Bone marrow (tissue), 2 donors: ENCODE results near the gene BACH1.
"Not testable (repeated sequence)": the region's sequence is repeated elsewhere in the genome, so short reads cannot be mapped to it uniquely, and the experiment has no call there.

Experiments used
- DNase-seq, 2 donors: peaks; one replicate each; lab custom pipeline; 2025; lab: John Stamatoyannopoulos, UW

BACH1 gene

DNA sequence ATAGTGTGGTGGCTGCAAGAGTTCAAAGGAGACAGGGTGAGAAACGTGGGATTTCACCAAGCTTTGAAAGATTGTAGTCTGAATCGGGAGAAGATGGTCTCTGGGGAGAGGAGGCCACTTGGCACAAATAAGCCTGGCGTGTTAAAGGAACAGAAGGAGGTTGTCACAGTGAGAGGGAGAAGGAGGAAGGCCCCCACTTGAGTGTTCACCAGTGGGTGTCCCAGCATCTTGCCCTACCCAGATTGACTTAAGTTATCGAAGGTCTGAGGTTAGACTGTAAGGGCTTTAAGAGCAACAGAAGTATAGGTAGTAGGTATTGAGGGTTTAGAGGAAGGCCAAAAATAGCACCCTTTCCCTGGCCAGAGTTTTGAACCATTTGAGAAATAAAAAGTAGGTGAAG lies 48.0 kb downstream of the BACH1 start:
- DNase-seq, result no peak

DNA sequence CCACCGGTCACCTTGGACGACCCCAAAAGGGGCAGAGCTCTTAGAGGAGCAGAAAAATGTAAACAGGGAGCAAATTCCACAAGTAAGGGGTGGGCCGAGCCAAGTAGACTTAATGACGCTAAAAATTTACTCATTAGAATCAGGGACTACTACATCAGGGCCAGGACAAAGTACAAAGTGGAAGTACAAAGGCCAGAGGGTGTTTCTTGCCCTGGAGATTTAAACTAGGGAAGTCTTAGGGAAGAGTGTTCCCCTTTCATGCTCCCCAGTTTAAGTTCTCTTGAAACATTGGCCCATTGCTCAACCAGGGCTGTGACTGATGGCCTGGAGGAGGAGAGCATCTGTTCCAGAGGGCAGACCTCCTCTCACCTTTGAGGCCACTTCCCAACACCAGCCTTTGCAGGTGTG lies 48.6 kb downstream of the BACH1 start:
- no peak for DNase-seq

DNA sequence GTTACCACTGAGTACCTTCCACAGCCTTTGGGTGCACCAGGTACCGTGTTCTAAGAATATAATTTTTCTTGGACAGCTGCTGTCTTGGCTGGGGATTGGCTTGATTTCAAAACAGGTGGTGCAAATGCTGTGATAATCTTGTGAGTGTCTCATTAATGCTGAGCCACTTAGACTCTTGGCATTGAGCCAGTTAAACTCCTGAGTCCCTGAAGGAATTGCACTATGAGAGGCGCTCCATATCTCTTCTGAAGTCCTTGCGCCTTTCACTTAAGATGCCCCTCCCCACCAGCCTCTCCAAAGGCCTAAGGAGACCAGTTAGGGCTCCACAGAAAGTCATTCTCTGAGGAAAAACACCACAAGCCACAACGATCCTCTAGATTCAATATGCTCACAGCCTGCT lies 51.0 kb downstream of the BACH1 start:
- no peak for DNase-seq

DNA sequence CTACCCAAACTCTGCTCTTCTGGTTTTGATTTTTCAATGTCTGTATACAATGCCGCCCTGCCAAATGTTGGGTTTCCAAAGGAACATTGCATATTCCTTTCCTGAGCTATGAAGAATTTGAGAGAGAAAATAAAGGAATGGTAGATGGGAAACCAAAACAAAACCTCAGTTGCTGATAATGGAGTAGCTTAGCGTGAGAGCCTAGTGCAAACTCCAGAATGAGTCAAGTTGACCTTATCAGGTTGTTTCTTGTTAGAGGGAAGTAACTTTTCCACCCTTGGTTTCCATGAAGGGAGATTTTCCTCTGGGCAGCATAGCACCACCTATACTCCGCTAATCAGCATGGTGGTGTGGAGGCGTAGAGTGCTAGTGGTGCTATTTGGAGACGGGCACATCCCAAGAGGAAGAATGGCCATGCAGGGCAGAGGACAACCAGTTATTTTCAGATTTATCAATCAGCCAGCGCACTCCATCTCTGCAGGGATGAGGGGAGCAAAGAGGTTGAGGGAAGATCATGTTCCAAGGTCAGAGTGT lies 51.6 kb downstream of the BACH1 start:
- no peak for DNase-seq

DNA sequence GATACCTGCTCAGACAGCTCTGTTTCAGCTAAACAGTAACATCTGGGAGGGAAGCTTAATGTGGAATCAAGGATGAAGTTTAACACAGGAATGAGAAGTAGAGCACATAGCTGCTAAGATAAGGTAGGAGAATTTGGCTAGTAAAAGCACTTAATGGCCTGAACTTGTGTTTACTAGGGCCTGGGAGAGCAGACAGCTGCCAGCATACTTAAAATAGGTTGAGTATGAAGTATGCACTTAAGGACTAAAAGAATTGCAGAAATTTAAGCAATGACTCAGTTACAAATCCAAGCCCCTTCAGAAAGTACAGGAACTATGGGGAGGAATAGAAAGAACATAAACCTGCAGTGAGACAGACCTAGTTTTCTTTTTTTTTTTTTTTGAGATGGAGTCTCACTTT lies 53.0 kb downstream of the BACH1 start:
- DNase-seq, result no peak

DNA sequence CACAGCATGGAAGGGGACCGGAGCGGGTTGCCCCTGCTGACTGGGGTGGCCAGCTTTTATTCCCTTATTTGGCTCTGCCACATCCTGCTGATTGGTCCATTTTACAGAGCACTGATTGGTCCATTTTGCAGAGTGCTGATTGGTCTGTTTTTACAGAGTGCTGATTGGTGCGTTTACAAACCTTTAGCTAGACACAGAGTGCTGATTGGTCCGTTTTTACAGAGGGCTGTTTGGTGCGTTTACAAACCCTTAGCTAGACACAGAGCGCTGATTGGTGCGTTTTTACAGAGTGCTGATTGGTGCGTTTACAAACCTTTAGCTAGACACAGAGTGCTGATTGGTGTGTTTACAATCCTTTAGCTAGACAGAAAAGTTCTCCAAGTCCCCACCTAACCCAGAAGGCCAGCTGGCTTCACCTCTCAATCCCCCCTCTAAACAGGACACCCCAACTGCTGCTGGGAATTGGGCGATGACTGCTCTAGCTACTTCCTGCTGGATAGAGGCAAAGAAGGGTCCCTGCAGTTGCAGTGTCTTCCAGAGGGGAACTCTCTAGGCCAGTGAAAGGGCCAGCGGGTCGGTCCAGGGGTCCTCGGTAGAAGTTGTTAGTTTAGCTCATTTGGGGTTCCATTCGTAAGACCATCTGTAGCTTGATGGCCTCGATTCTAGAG lies 56.5 kb downstream of the BACH1 start:
- not testable (repeated sequence) for DNase-seq

DNA sequence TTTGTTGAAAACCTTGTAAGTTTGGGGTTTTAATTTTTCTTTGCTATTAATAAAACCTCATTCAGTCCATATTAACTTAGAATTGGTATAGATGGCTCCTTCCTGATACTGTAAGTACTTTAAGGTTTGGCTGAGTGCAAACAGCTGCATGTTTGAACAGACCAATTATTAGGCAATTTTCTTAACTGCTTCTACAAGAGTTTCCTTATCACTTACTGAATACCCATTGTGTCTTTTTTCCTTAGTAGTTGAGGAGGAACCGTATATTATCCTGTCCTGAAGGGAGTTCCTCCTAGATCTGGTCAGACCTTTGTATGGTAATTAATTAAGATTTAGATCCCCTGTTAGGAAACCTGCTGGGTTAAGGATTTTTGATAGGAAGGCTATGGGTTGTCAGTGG lies 57.6 kb downstream of the BACH1 start:
- DNase-seq, result not testable (repeated sequence)

DNA sequence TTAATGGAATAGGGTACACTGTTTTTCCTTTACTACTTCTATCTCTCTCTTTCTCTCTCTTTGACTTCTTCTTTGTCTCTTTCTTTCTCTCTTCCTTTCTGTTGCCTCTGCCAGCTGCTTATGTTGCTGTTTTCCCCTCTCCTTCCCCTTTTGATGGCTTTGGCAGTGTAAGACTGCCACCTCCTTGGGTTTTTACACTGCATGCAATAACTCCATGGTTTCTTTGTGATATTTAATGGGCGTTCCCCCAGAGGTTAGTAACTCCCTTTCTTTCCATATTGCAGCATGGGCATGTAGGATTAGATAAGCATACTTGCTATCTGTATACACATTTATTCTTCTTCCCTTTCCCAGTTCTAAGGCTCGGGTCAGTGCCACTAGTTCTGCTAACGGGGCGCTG lies 58.1 kb downstream of the BACH1 start:
- not testable (repeated sequence) for DNase-seq

DNA sequence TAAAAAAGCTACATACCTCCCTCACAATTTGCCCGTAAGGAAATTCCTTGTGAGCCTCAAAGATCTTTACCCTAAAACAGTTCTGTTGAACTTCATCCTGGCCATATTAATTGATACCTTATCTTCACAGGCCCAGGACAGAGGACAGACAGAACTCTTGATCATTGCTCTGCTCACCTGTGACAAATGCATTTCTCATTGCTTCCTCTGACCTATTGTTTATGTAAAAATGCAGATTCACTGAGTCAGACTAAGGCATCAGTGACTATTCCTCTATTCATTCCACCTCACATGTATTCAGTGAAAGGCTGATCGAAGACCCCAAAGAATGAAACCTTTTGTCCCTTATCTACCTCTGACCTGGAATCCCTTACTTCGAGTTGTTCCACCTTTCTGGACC lies 61.0 kb downstream of the BACH1 start:
- no peak for DNase-seq

DNA sequence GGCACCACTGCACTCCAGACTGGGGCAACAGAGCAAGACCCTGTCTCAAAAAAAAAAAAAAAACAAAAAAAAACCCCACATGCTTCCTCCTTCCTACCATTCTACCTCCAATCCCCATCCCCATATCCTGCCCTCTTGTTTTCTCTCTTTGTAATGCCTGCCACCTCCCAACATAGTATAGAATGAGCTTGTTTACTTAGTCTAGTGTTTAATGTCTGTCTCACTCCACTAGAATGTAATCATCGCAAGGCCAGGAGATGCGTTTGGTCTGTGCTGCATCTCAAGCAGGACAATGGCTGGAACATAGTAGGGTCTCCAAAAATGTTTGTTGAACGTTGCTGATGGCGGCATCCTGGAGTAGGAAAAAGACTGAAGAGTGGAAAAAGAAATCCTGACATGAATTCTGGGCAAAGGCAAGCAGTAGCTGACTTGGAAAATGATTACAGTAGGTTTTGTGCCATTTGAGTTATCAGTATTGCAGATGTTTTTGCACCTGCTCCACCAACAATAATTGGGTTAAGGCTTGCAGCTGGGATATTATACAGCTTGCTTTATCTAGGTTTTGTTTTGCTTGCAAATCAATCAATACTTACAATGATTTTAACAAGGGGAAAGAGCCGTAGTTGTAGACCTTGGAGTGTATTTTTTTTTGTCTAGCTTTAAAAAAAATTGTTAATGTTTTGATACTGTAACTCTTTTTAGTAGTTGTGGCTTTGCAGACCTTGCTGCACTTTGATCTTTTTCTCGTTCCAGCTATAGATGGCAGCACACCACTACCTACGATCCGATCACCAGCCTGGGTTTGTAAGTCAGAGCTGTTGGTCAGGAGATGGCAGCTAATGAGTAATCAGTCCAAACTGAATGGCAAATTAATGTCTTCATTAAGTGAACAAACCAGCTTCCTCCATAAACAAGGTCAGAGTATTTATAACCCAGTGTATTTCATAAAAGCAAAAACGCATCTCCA lies 62.4 kb downstream of the BACH1 start:
- no peak for DNase-seq

DNA sequence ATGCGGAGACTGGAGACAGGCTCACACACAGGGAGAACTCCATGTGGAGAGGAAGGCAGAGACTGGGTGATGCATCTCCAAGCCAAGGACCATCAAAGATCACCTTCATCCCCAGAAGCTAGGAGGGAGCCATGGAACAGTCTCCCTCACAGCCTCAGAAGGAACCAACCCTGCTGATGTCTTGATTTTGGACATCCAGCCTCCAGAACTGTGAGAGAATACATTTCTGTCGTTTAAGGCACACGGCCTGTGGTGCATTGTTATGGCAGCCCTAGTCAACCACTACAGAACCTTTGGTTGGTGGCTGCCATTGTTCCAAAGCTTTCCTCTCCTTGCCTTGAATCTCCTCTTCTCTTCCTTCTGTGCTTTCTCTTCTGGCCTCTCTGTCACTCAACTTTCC lies 64.0 kb downstream of the BACH1 start:
- no peak for DNase-seq

DNA sequence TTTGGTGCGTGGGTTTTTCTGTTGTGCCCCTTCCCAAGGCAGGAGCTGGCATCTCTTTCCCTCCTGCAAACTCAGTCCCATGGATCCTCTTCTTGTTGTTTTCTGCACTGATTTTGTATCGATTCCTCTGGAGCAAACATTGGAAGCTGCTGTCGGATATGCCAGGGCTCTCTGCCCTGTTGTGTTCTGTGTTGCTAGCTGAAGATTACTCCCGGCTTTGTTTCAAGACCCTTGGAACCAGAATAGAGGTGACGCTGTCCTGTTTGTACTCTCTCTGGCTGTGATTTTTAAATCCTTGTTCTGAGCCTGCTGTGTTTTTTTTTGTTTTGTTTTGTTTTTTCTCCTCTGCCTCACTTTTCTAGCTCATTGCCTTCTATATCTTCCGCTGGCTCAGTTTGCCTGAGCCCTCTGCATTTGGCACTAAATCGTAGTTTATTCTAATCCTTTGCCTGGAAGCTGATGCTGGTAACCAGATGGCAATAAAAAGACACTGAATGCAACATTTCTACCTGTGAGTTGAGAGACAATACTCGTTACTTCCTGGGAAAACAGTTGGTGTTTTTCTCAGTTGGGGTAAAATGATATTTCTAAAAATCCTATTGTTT lies 67.0 kb downstream of the BACH1 start:
- no peak for DNase-seq

DNA sequence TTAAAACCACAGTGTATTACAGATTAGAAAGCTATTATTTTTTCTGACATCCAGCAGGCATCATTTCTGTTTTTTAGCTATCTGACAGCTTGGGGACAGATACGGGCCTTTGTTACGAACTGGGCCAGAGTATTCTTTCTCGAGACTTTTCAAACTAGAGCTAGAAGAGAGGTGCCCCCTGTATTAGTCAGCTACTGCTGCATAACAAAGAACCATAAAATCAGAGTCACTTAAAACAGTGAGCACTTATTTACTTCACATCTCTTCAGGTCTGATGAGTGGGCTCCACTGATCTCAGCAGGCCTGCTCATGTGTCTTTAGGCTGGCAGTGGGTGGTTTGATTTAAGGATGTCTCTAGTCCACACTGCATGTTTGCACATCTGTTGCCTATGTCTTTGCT lies 67.8 kb downstream of the BACH1 start:
- no peak for DNase-seq

DNA sequence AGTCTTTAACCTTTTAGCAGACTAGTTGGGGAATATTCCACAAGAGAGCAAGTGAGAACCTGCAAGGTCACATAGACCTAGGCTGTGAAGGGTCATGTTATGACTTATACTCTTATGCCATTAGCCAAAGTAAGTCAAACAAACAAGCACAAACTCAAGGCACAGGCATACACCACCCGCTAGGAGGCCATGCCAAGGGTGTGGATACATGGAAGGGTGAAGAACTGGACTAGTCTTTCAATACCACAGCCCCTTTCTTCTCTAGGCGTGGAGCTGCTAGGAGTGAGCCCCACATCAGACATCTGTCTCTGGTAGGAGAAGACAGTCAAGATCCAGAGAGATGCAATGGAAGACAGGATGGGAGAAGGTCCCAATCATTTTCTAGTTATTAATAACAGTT lies 68.6 kb downstream of the BACH1 start:
- DNase-seq, result no peak

DNA sequence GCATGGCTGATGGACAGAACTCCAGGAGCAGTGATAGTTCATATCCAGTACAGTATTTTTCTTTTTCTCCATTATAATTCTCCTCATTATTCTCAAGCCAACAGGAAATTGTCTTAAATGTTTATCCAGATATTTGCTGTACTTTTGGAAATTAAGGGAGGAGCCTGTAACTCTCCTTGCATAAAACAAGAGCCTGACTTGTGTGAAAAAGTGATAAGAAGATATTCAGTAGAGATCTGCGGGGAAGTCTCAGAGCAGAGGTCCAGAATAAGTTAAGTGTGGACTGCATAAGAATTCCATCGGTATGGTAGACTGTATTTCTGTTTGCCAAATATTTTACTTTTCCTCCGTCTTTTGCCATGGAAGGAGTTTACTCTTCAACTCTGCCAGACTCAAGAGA lies 70.2 kb downstream of the BACH1 start:
- no peak for DNase-seq

DNA sequence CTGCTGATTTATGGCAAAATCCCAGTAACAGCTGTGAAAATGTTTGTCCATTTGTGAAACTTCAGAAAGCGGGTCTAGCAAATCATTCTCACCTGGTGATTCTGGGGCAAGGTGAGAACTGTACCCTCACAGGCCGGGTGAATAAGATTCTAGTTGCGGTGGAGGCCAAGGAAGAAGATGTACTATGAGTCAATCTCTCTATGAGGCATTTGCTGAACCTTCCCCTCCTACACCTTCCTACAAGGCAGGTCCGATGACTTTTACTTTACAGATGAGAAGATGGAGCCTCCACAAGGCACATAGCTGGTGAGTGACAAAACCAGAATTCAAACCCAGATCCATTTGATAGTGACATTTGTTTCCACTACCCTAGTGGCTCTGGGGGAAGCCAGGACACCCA lies 72.7 kb downstream of the BACH1 start:
- DNase-seq, result no peak

DNA sequence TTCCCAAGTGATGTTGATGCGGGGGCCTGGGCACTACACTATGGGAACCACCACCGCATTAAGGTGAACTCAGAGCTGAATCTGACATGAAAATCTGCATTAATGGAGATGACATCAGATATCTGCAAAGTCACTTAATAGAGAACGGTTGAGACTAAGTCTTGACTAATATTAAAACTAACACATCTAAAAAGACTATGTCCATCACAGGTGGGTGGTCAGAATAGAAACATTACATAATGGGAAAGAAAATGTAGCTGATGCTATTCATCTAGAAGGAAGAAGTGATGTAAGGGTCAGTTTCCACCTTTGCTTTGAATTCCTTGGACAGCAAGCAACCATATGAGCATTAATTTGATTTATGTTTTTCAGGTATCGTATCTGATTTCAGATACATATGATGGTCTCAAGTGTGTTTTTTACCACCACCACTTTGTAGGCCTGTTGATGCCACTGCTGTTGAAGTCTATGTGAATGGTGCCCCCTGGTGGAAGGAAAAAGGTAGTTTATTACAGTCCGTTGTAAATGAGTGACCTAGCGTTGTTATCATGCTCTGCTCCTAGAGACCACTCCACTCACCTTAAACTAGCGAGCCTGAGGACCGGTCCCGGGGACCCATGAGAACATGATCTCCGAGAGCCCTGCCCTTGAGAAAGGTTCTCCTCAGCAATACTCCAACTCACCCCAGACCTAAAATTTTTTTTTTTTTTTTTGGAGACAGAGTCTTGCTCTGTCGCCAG lies 73.5 kb downstream of the BACH1 start:
- peak in 1 of 2 donors; percentile 80 for DNase-seq

DNA sequence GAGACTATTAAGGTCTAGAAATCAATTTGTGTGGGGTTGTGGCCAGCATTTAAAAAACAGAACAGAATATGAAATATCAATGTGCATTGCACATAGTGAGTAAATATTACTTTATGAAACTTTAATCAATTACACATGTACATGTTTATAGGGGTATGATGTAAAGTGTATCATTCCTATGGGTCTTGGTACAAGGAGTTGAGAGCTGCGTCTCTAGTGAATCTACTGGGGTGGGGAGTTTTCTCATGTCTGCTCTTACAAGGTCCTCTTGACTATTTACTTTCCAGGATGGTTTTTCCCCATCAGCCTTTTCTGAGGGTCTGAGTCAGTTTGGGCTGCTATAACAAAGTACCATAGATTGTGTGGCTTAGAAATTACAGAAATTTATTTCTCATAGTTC lies 75.8 kb downstream of the BACH1 start:
- DNase-seq, result no peak

DNA sequence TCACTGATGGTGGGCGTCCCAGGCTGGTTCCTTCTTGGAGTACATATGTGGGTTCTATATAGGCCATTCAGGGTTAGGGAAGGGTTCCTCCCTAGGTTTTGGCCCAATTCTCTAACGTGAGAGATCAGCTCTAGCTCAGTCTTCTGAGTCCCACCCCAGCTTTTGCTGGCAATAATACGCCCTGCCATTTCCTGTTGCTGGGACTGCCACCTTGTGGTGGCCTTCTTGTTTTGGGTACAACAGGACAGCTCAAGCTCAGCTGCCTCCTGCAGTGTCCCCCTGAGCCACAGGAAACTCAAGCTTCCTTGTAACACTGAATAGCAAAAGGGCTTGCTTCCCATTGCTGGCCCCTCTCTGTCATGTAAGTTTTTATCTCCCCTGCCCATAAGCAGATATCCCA lies 77.8 kb downstream of the BACH1 start:
- DNase-seq, result peak in 1 of 2 donors; percentile 49

DNA sequence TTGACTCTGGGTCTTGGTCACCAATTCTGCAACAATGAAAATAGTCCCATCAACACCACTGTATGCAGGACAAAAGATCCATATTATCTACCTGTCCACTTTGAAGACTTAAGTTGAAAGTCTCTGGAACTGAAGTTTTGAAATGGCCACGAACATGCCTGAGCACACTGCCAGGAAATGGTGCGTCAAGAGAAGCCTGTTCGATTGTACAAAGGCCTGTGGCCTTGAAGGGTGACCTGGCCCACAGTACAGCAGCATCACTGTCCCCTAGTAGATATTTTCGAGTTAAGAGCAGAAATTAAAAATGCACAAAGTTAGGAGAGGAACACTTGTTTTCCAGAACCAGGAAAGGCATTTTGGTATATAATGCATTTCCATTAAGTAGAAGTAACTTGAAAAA lies 78.5 kb downstream of the BACH1 start:
- DNase-seq, result no peak

DNA sequence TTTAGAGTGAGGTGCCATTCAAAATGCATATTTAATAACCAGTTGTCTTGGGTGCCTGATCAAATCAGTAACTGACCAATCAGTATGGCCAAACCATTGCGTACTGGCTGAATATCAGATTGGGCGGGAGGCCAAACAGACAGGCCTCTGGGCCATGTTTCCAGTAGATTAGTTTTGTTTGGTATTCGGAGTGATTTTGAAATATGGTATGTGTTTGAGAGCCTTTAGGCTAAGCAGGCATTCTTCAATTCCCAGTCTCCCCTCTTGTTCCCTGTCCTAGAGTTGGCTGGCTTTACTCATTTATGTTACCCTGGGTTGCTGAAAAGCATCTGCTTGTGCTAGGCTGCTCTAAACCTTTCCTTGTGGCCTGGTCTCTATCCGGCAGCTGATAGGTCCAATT lies 80.1 kb downstream of the BACH1 start:
- no peak for DNase-seq

DNA sequence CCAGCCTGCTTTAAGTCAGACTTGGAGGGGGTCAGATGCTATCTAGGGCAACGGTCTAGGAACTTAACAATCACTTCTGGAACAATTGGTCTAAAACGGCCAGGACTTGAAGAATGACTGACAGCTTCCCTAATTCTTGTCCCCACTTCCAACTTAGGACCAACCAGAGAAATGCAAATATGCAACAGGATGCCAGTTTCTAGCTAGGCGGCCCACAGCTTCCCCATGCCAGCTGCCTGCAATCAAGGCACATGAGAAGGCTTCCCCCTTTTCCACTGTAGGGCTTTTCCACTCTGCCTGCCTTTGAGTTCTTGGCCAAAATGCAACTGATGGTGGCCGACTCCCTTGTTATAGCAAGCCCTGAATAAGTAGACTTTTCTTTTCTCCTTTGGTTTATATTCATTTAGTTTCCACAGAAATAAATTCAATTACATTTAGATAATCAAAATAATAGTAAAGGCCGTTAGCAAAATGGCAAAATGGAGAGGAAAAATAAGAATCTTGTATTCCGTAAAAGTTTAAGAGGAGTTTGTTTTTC lies 80.9 kb downstream of the BACH1 start:
- no peak for DNase-seq
